Endothelial cell of hepatic sinusoid (primary cell): ENCODE results near the gene NRM.
"Not testable (repeated sequence)": the region's sequence is repeated elsewhere in the genome, so short reads cannot be mapped to it uniquely, and the experiment has no call there.

Experiments used
- in situ Hi-C: cut with HindIII; loops from 2 replicates; pipeline ENCODE4 v1.10.0; 2017; ENCODE audit warnings: low sequenced_read_pairs

The NRM gene

DNA sequence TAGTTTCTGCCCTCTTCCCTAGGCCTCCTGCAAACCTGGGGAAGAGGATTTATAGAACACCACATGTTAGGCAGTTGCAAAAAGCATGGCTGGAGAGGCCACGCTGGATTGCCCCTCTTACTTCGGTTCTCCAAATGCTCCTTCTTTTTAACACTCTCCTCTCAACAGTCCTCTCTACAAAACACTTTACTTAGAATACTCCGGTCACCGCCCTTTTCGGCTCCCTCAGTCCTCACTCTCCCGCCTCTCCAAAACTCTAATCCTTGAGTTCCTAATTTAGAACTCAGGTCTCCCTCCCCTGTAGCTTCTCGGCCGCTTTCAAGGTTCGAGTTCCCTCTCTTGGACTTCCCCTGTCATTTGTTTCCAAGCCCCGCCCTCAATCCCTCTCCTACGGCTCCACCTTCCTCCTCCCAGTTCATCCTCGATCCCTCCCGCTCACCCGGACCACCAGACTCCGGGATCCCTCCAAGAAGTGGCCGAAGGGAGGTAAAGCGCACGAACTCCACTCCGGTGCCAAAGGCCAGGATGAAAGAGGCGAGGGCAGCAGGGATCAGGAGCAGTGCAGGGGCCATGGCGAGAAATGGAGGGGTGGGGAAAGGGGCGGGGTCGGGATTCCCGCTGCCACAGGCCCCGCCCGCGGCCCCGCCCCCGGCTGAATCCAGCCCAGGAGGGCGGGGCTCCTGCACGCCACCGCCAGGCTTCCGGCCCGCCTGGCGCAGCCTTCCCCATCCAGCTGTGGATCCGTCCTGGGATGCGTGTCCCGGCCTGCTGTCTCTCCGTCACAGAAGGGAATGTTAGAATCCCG is at the start of gene NRM:
Gene NRM (minus strand): TSS at position 582 of the 805 bp plus-strand sequence. CDS start 10 bp downstream, at position 572.
- in situ Hi-C loops, result no loop called here

DNA sequence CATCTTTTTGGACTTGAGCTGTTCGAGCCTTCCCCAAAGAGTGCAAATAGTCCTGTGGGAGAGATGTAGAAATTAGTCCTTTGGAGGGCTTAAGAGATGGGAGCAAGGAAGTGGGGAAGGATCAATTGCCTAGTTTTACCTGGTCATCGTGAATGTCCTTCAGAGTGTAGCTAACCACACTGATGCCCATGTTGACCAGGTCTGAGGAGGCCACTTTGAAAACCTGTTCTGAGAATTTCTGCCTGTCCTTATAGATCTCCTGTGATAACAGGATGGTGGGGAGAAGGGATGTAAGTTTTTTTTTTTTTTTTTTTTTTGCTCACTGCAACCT is 49.7 kb upstream of the NRM start:
- in situ Hi-C loops, result loop anchor here (5.0 to 25.0 kb wide), 3 partner anchors 42 to 147 kb away; partner anchors contain the start of gene DDR1

GRCh38 chr6:30738532-30738931 is 47.7 kb upstream of the NRM start:
- in situ Hi-C loops, result loop anchor here (10.0 to 25.0 kb wide), 2 partner anchors 149 to 194 kb away; partner anchors contain the start of gene DDR1

- in situ Hi-C loops, result loop anchor here (10.0 to 25.0 kb wide), 2 partner anchors 152 to 191 kb away; partner anchors contain the start of gene DDR1
Observed at GRCh38 chr6:30735668-30736314, 45.0 kb upstream of the NRM start.

GRCh38 chr6:30732237-30732943 is 41.6 kb upstream of the NRM start:
- in situ Hi-C loops, result loop anchor here (10.0 to 25.0 kb wide), 2 partner anchors 155 to 188 kb away; partner anchors contain the start of gene DDR1

GRCh38 chr6:30730601-30731435 is 40.0 kb upstream of the NRM start:
- in situ Hi-C loops, result loop anchor here (10.0 to 25.0 kb wide), 2 partner anchors 156 to 186 kb away; partner anchors contain the start of gene DDR1

DNA sequence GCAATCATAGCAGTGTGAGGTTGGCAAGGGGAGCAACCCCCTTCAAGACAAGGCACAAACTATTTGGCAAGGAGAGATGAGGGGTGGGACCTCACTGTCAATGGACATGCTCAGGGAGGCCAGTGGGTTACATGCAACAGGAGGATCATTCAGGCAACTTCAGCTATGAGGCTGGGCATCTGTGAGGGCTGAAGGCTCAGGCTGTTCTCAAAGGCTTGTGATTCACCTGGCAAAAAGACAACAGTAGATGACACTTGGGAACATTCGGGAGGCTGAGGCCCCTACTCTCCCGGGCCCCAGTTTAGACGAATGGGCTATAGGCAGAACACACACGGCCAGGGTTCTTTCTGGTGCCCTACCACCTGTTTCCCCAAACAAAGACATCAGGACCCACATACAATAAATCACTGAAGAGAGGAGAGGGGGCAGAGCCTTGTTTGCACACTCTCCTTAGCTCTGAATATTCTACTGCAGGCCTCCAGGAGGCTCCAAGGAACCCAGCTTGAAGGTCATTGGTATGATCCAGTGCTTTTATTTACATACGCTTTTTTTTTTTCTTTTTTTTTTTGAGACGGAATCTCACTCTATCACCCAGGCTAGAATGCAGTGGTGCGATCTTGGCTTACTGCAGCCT is 37.3 kb upstream of the NRM start:
- in situ Hi-C loops, result loop anchor here (25.0 kb wide), 1 partner anchor 159 kb away; the partner anchor contains the start of gene DDR1

DNA sequence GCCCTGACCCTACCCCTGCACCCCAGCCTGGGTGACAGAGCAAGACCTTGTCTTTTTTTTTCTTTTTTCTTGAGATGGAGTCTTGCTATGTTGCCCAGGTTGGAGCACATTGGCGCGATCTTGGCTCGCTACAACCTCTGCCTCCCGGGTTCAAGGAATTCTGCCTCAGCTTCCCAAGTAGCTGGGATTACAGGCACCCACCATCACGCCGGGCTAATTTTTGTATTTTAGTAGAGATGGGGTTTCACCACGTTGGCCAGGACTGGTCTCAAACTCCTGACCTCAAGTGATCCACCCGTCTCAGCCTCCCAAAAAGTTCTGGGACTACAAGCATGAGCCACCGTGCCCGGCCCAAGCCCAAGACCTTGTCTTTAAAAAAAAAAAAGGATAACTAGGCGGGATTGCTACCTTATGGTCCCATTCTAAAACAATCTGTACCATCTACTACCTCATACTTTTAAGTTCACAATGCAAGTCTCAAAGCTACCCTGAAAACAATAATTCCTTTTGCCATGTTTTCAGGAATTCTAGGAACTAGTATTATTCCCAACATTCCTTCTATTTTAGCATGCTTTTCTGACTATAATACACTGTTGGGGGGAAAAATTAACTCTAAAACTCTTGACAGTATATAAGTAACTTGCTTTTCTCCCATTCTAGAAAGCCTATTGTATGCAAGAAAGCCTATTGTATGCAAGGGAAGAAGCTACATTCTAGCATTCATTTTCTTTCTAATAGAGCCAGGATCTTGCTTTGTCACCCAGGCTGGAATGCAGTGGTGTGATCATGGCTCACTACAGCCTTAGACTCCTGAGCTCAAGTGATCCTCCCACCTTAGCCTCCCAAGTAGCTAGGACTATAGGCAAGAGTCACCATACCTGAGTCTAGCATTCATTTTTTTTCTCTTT is 36.0 kb upstream of the NRM start:
- in situ Hi-C loops, result loop anchor here (25.0 kb wide), 1 partner anchor 161 kb away; the partner anchor contains the start of gene DDR1

GRCh38 chr6:30725713-30726505 is 35.1 kb upstream of the NRM start:
- in situ Hi-C loops, result loop anchor here (25.0 kb wide), 1 partner anchor 161 kb away; the partner anchor contains the start of gene DDR1

DNA sequence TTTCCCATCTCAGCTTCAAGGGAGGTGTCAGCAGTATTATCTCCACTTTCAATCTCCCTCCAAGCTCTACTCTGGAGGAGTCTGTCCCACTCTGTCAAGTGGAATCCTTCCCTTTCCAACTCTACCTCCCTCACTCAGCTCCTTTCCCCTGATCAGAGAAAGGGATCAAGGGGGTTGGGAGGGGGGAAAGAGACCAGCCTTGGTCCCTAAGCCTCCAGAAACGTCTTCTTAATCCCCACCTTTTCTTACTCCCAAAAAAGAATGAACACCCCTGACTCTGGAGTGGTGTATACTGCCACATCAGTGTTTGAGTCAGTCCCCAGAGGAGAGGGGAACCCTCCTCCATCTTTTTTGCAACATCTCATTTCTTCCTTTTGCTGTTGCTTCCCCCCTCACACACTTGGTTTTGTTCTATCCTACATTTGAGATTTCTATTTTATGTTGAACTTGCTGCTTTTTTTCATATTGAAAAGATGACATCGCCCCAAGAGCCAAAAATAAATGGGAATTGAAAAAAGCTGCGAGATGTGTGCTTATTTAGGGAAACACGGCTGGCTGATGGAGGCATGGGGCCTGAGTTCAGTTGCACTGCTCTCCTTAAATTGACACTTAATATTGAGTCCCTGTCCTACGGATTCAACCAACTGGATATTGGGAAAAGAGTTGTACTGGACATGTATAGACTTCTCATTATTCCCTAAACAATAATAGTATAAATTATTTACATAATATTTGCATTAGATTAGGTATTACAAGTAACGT is 34.3 kb upstream of the NRM start:
- in situ Hi-C loops, result loop anchor here (25.0 kb wide), 1 partner anchor 162 kb away; the partner anchor contains the start of gene DDR1

- in situ Hi-C loops, result not testable (repeated sequence)
Observed at GRCh38 chr6:30723843-30724741, 33.3 kb upstream of the NRM start.

DNA sequence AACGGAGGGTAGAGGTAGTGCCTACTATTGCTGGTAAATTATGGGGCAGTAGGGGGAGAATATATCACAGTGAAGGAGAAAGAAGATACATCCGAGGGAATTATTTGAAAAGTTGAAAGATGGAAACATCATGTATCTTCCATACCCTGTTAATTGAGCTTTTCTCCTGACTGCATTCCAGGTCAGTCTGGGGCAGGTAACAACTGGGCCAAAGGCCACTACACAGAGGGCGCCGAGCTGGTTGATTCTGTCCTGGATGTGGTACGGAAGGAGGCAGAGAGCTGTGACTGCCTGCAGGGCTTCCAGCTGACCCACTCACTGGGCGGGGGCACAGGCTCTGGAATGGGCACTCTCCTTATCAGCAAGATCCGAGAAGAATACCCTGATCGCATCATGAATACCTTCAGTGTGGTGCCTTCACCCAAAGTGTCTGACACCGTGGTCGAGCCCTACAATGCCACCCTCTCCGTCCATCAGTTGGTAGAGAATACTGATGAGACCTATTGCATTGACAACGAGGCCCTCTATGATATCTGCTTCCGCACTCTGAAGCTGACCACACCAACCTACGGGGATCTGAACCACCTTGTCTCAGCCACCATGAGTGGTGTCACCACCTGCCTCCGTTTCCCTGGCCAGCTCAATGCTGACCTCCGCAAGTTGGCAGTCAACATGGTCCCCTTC is 32.5 kb upstream of the NRM start:
- in situ Hi-C loops, result not testable (repeated sequence)

DNA sequence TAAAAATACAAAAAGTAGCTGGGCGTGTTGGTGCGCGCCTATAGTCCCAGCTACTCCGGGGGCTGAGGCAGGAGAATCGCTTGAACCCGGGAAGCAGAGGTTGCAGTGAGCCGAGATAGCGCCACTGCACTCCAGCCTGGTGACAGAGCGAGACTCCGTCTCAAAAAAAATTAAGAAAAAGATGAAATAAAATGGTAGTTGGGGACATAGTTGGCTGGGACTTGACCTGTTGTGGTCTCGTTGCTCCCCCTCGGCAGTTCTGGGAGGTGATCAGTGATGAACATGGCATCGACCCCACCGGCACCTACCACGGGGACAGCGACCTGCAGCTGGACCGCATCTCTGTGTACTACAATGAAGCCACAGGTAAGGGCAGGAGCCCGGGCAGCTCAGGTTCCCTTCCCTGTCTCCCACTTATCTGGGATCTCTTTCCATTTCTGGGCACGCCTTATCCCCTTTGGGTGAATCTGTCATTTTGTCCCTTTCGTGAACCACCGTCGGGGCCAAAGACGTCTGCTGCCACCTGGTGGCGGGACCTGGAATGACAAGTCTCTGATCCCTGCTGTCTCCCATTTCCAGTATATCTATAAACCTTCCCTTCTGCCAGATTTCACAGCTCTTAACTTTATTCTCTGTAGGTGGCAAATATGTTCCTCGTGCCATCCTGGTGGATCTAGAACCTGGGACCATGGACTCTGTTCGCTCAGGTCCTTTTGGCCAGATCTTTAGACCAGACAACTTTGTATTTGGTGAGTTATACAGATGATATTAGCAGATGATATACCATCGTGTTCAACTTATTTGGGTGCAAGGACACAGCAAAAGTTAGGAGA is 31.7 kb upstream of the NRM start:
- in situ Hi-C loops, result no loop called here

DNA sequence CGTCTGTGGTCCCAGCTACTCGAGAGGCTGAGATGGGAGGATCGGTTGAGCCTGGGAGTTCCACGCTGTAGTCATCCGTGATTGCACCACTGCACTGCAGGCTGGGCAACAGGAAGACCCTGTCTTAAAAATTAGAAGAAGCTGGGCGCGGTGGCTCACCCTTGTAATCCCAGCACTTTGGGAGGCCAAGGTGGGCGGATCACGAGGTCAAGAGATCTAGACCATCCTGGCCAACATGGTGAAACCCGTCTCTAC is 31.2 kb upstream of the NRM start:
- in situ Hi-C loops, result not testable (repeated sequence)
